HEK293 (cell line): Measurements from ENCODE around the gene SREBF1.

ENCODE experiments used
- ATF2 ChIP-seq: fragments of 450-650 bp; formaldehyde crosslinking; IDR thresholded peaks from 2 replicates; pipeline ENCODE4 v1.5.1; 2016; ENCODE audit warnings: missing biosample characterization, missing genetic modification characterization, low read depth
- BCL11A ChIP-seq: fragments of 450-650 bp; formaldehyde crosslinking; IDR thresholded peaks from 2 replicates; pipeline ENCODE4 v1.5.1; 2016; ENCODE audit warnings: low read depth, missing biosample characterization, missing genetic modification characterization
- EGR2 ChIP-seq: fragments of 450-650 bp; formaldehyde crosslinking; IDR thresholded peaks from 2 replicates; pipeline ENCODE4 v1.5.1; 2016; ENCODE audit warnings: low read depth, missing biosample characterization, missing genetic modification characterization
- FEZF1 ChIP-seq: fragments of 450-650 bp; formaldehyde crosslinking; IDR thresholded peaks from 2 replicates; pipeline ENCODE4 v1.5.1; 2016; ENCODE audit warnings: missing biosample characterization, missing genetic modification characterization
- HOXA7 ChIP-seq: sonication (generic); formaldehyde crosslinking; IDR thresholded peaks from 2 replicates; pipeline ENCODE4 v1.8.1; 2022; ENCODE audit warnings: missing genetic modification reagents, borderline replicate concordance
- HOXC10 ChIP-seq: sonication (generic); formaldehyde crosslinking; IDR thresholded peaks from 2 replicates; pipeline ENCODE4 v1.8.1; 2023; ENCODE audit warnings: mild to moderate bottlenecking, missing genetic modification reagents
- PATZ1 ChIP-seq: fragments of 450-650 bp; formaldehyde crosslinking; IDR thresholded peaks from 2 replicates; pipeline ENCODE4 v1.5.1; 2016; ENCODE audit warnings: missing biosample characterization, missing genetic modification characterization
- PBX3 ChIP-seq: sonication (generic); formaldehyde crosslinking; IDR thresholded peaks from 2 replicates; pipeline ENCODE4 v1.8.1; 2022; ENCODE audit warnings: mild to moderate bottlenecking, moderate library complexity, missing genetic modification reagents
- PRDM4 ChIP-seq: fragments of 450-650 bp; formaldehyde crosslinking; IDR thresholded peaks from 2 replicates; pipeline ENCODE4 v1.5.1; 2017; ENCODE audit warnings: missing biosample characterization, missing genetic modification characterization
- SP2 ChIP-seq: fragments of 450-650 bp; formaldehyde crosslinking; IDR thresholded peaks from 2 replicates; pipeline ENCODE4 v1.5.1; 2016; ENCODE audit warnings: missing biosample characterization, missing genetic modification characterization
- SP7 ChIP-seq: fragments of 450-650 bp; formaldehyde crosslinking; IDR thresholded peaks from 2 replicates; pipeline ENCODE4 v1.5.1; 2016; ENCODE audit warnings: missing biosample characterization, missing genetic modification characterization
- ZBTB10 ChIP-seq: fragments of 450-650 bp; formaldehyde crosslinking; IDR thresholded peaks from 2 replicates; pipeline ENCODE4 v1.5.1; 2016; ENCODE audit warnings: missing biosample characterization, missing genetic modification characterization
- ZBTB17 ChIP-seq: fragments of 450-650 bp; formaldehyde crosslinking; IDR thresholded peaks from 2 replicates; pipeline ENCODE4 v1.5.1; 2016; ENCODE audit warnings: missing biosample characterization, missing genetic modification characterization
- ZFHX2 ChIP-seq: fragments of 450-650 bp; formaldehyde crosslinking; conservative IDR thresholded peaks from 2 replicates; pipeline ENCODE4 v1.5.1; 2016; ENCODE audit warnings: missing biosample characterization, missing genetic modification characterization
- ZFP37 ChIP-seq: fragments of 450-650 bp; formaldehyde crosslinking; IDR thresholded peaks from 2 replicates; pipeline ENCODE4 v1.5.1; 2016; ENCODE audit warnings: missing biosample characterization, missing genetic modification characterization
- ZNF19 ChIP-seq: fragments of 450-650 bp; formaldehyde crosslinking; IDR thresholded peaks from 2 replicates; pipeline ENCODE4; 2016; ENCODE audit warnings: missing biosample characterization, missing genetic modification characterization, low read depth
- ZNF239 ChIP-seq: fragments of 450-650 bp; formaldehyde crosslinking; IDR thresholded peaks from 2 replicates; pipeline ENCODE4 v1.5.1; 2016; ENCODE audit warnings: missing biosample characterization, missing genetic modification characterization
- ZNF423 ChIP-seq: fragments of 450-650 bp; formaldehyde crosslinking; IDR thresholded peaks from 2 replicates; pipeline ENCODE4 v1.5.1; 2016; ENCODE audit warnings: missing biosample characterization, missing genetic modification characterization
- ZNF513 ChIP-seq: fragments of 450-650 bp; IDR thresholded peaks from 2 replicates; pipeline ENCODE4 v1.5.1; 2018; ENCODE audit warnings: missing biosample characterization, missing genetic modification characterization
- ZNF558 ChIP-seq: fragments of 450-650 bp; formaldehyde crosslinking; IDR thresholded peaks from 2 replicates; pipeline ENCODE4 v1.5.1; 2016; ENCODE audit warnings: missing biosample characterization, missing genetic modification characterization
- ZNF664 ChIP-seq: fragments of 450-650 bp; formaldehyde crosslinking; IDR thresholded peaks from 2 replicates; pipeline ENCODE4 v1.5.1; 2016; ENCODE audit warnings: missing biosample characterization, missing genetic modification characterization
- ZNF677 ChIP-seq: fragments of 450-650 bp; IDR thresholded peaks from 2 replicates; pipeline ENCODE4 v1.5.0; 2018; ENCODE audit warnings: missing biosample characterization, mild to moderate bottlenecking, missing genetic modification characterization, moderate library complexity
- ZNF768 ChIP-seq: fragments of 450-650 bp; formaldehyde crosslinking; IDR thresholded peaks from 2 replicates; pipeline ENCODE4 v1.5.1; 2018; ENCODE audit warnings: missing biosample characterization, mild to moderate bottlenecking, missing genetic modification characterization
- ZNF777 ChIP-seq: fragments of 450-650 bp; formaldehyde crosslinking; IDR thresholded peaks from 2 replicates; pipeline ENCODE4 v1.5.1; 2017; ENCODE audit warnings: missing biosample characterization, missing genetic modification characterization, borderline replicate concordance
- ZNF785 ChIP-seq: fragments of 450-650 bp; formaldehyde crosslinking; IDR thresholded peaks from 2 replicates; pipeline ENCODE4 v1.5.1; 2016; ENCODE audit warnings: missing biosample characterization, missing genetic modification characterization
- ZNF843 ChIP-seq: fragments of 450-650 bp; formaldehyde crosslinking; IDR thresholded peaks from 2 replicates; pipeline ENCODE4 v1.5.1; 2016; ENCODE audit warnings: missing biosample characterization, missing genetic modification characterization
- ZSCAN5A ChIP-seq: fragments of 450-650 bp; formaldehyde crosslinking; IDR thresholded peaks from 2 replicates; pipeline ENCODE4 v1.5.1; 2016; ENCODE audit warnings: missing biosample characterization, missing genetic modification characterization

SREBF1 gene

GRCh38 chr17:17836250-17836817 is 452 bp downstream of the SREBF1 start (continued):
- TF ChIP-seq PATZ1 (tag by site-specific recombination) (peak; percentile 70; the same call in 1 of the 2 replicates), ZNF768 (peak; percentile 98), ATF2 (tag by site-specific recombination) (peak; percentile 97), BCL11A (tag by site-specific recombination) (peak; percentile 57), PBX3 (CRISPR knock-in tag) (peak; percentile 2; the same call in 1 of the 2 replicates), ZNF239 (tag by site-specific recombination) (0 out of 2 replicates have a peak, but pooled peaks have one; percentile 51), ZNF843 (tag by site-specific recombination) (peak; percentile 53), PRDM4 (tag by site-specific recombination) (peak; percentile 25), ZNF423 (tag by site-specific recombination) (peak; percentile 54; the same call in 1 of the 2 replicates), ZFHX2 (tag by site-specific recombination) (no peak), EGR2 (tag by site-specific recombination) (no peak), ZNF19 (no peak), ZNF513 (tag by site-specific recombination) (peak; percentile 32; the same call in 1 of the 2 replicates), HOXA7 (CRISPR knock-in tag) (no peak), ZNF777 (tag by site-specific recombination) (no peak), ZNF677 (no peak), HOXC10 (CRISPR knock-in tag) (no peak), ZBTB10 (tag by site-specific recombination) (peak; percentile 77), ZBTB17 (tag by site-specific recombination) (0 out of 2 replicates have a peak, but pooled peaks have one; percentile 43), ZFP37 (tag by site-specific recombination) (no peak), SP7 (tag by site-specific recombination) (peak; percentile 78), ZNF785 (tag by site-specific recombination) (0 out of 2 replicates have a peak, but pooled peaks have one; percentile 29), ZSCAN5A (tag by site-specific recombination) (peak; percentile 86), ZNF558 (no peak), FEZF1 (0 out of 2 replicates have a peak, but pooled peaks have one; percentile 8), ZNF664 (tag by site-specific recombination) (no peak), SP2 (peak; percentile 62)
